H9 (cell line): Measurements from ENCODE around the gene SLC52A3. TPM values are rescaled to one million over a fixed set of nuclear protein-coding genes. Genes with fewer than 3 reads are reported as not detected.

Experiments
- DNase-seq: peaks from one replicate; pipeline ENCODE4 v3.0.0-alpha.2; 2017
- H2AFZ ChIP-seq: one replicate; pipeline ENCODE4 v1.6.1; 2013; ENCODE audit warnings: mild to moderate bottlenecking, low read length, control low read depth, moderate library complexity
- H2AK5ac ChIP-seq: 2 replicates; pipeline ENCODE4 v1.6.1; 2013; ENCODE audit warnings: low read length, control low read depth, mixed read lengths; ENCODE audit not compliant: insufficient read length
- H2BK120ac ChIP-seq: one replicate; pipeline ENCODE4 v1.6.1; 2013; ENCODE audit warnings: low read depth, mild to moderate bottlenecking, low read length, control low read depth, inconsistent platforms; ENCODE audit not compliant: poor library complexity, severe bottlenecking
- H2BK12ac ChIP-seq: 2 replicates; pipeline ENCODE4 v1.6.1; 2013; ENCODE audit warnings: low read length, control low read depth, mixed read lengths, low read depth; ENCODE audit not compliant: insufficient read length
- H2BK15ac ChIP-seq: 2 replicates; pipeline ENCODE4 v1.6.1; 2013; ENCODE audit warnings: low read depth, low read length, control low read depth
- H2BK20ac ChIP-seq: one replicate; pipeline ENCODE4 v1.6.1; 2013; ENCODE audit warnings: low read depth, mild to moderate bottlenecking, low read length, control low read depth, inconsistent platforms; ENCODE audit not compliant: poor library complexity, severe bottlenecking
- H2BK5ac ChIP-seq: 2 replicates; pipeline ENCODE4 v1.6.1; 2013; ENCODE audit warnings: low read length, control low read depth, mixed read lengths; ENCODE audit not compliant: insufficient read length
- H3K14ac ChIP-seq: 2 replicates; pipeline ENCODE4 v1.6.1; 2013; ENCODE audit warnings: low read length, control low read depth; ENCODE audit not compliant: insufficient read depth
- H3K18ac ChIP-seq: 2 replicates; pipeline ENCODE4 v1.6.1; 2013; ENCODE audit warnings: low read depth, mild to moderate bottlenecking, mixed read lengths, low read length, control low read depth; ENCODE audit not compliant: insufficient read length
- H3K23ac ChIP-seq: 2 replicates; pipeline ENCODE4 v1.6.1; 2013; ENCODE audit warnings: low read length, control low read depth, mixed read lengths, low read depth; ENCODE audit not compliant: insufficient read length
- H3K23me2 ChIP-seq: 2 replicates; pipeline ENCODE4 v1.6.1; 2013; ENCODE audit warnings: low read depth, mild to moderate bottlenecking, mixed read lengths, low read length, control low read depth; ENCODE audit not compliant: insufficient read length, poor library complexity, severe bottlenecking
- H3K27ac ChIP-seq: 2 replicates; pipeline ENCODE4 v1.5.1; 2013; ENCODE audit warnings: low read length, control low read depth, mixed read lengths, low read depth; ENCODE audit not compliant: insufficient read length
- H3K27me3 ChIP-seq: 2 replicates; pipeline ENCODE4 v1.6.1; 2013; ENCODE audit warnings: low read length, control low read depth, inconsistent platforms; ENCODE audit not compliant: insufficient read depth
- H3K4ac ChIP-seq: 2 replicates; pipeline ENCODE4 v1.6.1; 2013; ENCODE audit warnings: low read depth, mild to moderate bottlenecking, control low read depth, inconsistent platforms, low read length, moderate library complexity
- H3K4me1 ChIP-seq: 2 replicates; pipeline ENCODE4 v1.6.1; 2013; ENCODE audit warnings: low read length, control low read depth, inconsistent platforms; ENCODE audit not compliant: insufficient read depth
- H3K4me2 ChIP-seq: 2 replicates; pipeline ENCODE4 v1.6.1; 2013; ENCODE audit warnings: low read length, control low read depth, mixed read lengths; ENCODE audit not compliant: insufficient read length, insufficient read depth
- H3K56ac ChIP-seq: 2 replicates; pipeline ENCODE4 v1.6.1; 2013; ENCODE audit warnings: low read depth, mild to moderate bottlenecking, mixed read lengths, low read length, control low read depth; ENCODE audit not compliant: insufficient read length
- H3K79me1 ChIP-seq: 2 replicates; pipeline ENCODE4 v1.6.1; 2013; ENCODE audit warnings: low read depth, mild to moderate bottlenecking, moderate library complexity, low read length, control low read depth, inconsistent platforms; ENCODE audit not compliant: insufficient read depth, poor library complexity, severe bottlenecking
- H3K79me2 ChIP-seq: 2 replicates; pipeline ENCODE4 v1.6.1; 2013; ENCODE audit warnings: low read length, control low read depth, inconsistent platforms; ENCODE audit not compliant: insufficient read depth
- H3K9ac ChIP-seq: 2 replicates; pipeline ENCODE4 v1.6.1; 2013; ENCODE audit warnings: low read length, control low read depth, mixed read lengths; ENCODE audit not compliant: insufficient read length; ENCODE audit errors: extremely low read depth
- H3K9me3 ChIP-seq: one replicate; pipeline ENCODE4 v1.6.1; 2013; ENCODE audit warnings: low read depth, low read length, inconsistent platforms; ENCODE audit not compliant: control insufficient read depth
- H3T11ph ChIP-seq: one replicate; pipeline ENCODE4 v1.6.1; 2013; ENCODE audit warnings: mild to moderate bottlenecking, low read length, control low read depth, inconsistent platforms
- H4K20me1 ChIP-seq: one replicate; pipeline ENCODE4 v1.6.1; 2013; ENCODE audit not compliant: control insufficient read depth, insufficient read length, insufficient read depth
- H4K5ac ChIP-seq: 2 replicates; pipeline ENCODE4 v1.6.1; 2013; ENCODE audit warnings: low read depth, mild to moderate bottlenecking, mixed read lengths, low read length, control low read depth; ENCODE audit not compliant: insufficient read length
- H4K8ac ChIP-seq: replicated peaks from 2 replicates; pipeline ENCODE4 v1.6.1; 2013; ENCODE audit warnings: low read length, control low read depth, mixed read lengths, low read depth; ENCODE audit not compliant: insufficient read length
- H4K91ac ChIP-seq: 2 replicates; pipeline ENCODE4 v1.6.1; 2013; ENCODE audit warnings: low read depth, mild to moderate bottlenecking, moderate library complexity, mixed read lengths, low read length, control low read depth; ENCODE audit not compliant: insufficient read length
- H3K27ac Mint-ChIP-seq, 3 experiments: 2 replicates in 2 of 3; 3 replicates in 1 of 3; pipeline ENCODE4 v1.8.0; 2020 to 2021; ENCODE audit warnings: mixed read lengths in 3 of 3, mild to moderate bottlenecking in 1 of 3, moderate library complexity in 1 of 3
- H3K27me3 Mint-ChIP-seq: 2 replicates; pipeline ENCODE4 v1.8.0; 2021; ENCODE audit warnings: low read depth, mild to moderate bottlenecking, moderate library complexity, mixed read lengths
- H3K36me3 Mint-ChIP-seq, 3 experiments: 2 replicates in 2 of 3; 3 replicates in 1 of 3; pipeline ENCODE4 v1.8.0; 2020 to 2021; ENCODE audit warnings: low read depth in 3 of 3, mixed read lengths in 3 of 3; ENCODE audit not compliant: insufficient read depth in 1 of 3
- H3K4me1 Mint-ChIP-seq, 2 experiments: 2 replicates each; pipeline ENCODE4 v1.8.0; 2020; ENCODE audit warnings: mixed read lengths in 2 of 2
- H3K4me3 Mint-ChIP-seq, 2 experiments: 2 replicates in 1 of 2; 3 replicates in 1 of 2; pipeline ENCODE4 v1.8.0; 2020 to 2021; ENCODE audit warnings: mild to moderate bottlenecking in 2 of 2, mixed read lengths in 2 of 2, moderate library complexity in 1 of 2
- H3K9me3 Mint-ChIP-seq, 2 experiments: 2 replicates in 1 of 2; 3 replicates in 1 of 2; pipeline ENCODE4 v1.8.0; 2020; ENCODE audit warnings: mild to moderate bottlenecking in 2 of 2, mixed read lengths in 2 of 2, moderate library complexity in 1 of 2
- CTCF ChIP-seq: fragments of 200-600 bp; sonication (generic); conservative IDR thresholded peaks from 3 replicates; pipeline ENCODE4 v1.8.0; 2021; ENCODE audit warnings: antibody characterized with exemption, mild to moderate bottlenecking
- WGBS: extraction: QIAGEN DNeasy Blood & Tissue Kit; methylation state at CpG from one replicate; pipeline ENCODE4 v1.1.7; 2013; ENCODE audit warnings: missing lambda C conversion rate, low lambda C conversion rate, mixed read lengths; ENCODE audit not compliant: insufficient read length; ENCODE audit errors: extremely low coverage; 5-methylcytosine and 5-hydroxymethylcytosine counted together
- long read RNA-seq: library from polyadenylated mRNA; unstranded; transcript quantifications from one replicate; pipeline ENCODE4 v2.0.0, GENCODE V29; 2020
- total RNA-seq: library from RNA; stranded (reverse); gene quantifications from 2 replicates; pipeline ENCODE4 v1.2.1, GENCODE V29; 2021

Gene SLC52A3
- 3.2 and 3.3 TPM in 2 replicates for total RNA-seq
- long read RNA-seq, transcript SLC52A3-201 (6 exons, 2,654 nt) = major isoform, 15 of 28 reads
- long read RNA-seq, partial matches to known transcripts = 4 of 28 reads
- long read RNA-seq, other reads (novel, unspliced or antisense) = 5 of 28 reads

GRCh38 chr20:768426-768978 lies at the start of gene SLC52A3:
SLC52A3 (minus strand) TSS chr20:768500; CDS start chr20:765774, 2,726 bp downstream.
- H3K23me2 ChIP-seq = no peaks in the 10 kb centered on the region
- H4K20me1 ChIP-seq = no peaks in the 10 kb centered on the region
- no peak within 1 kb of the TSS for H3K18ac ChIP-seq
- peak; percentile 66 for TF ChIP-seq CTCF
- H3K27me3 Mint-ChIP-seq = no peaks in the 10 kb centered on the region
- no peak within 1 kb of the TSS for H2BK12ac ChIP-seq
- H3K9me3 Mint-ChIP-seq = peaks cover 0 to 3% of the 10 kb centered on the region in 2 experiments; a peak in 2 of 5 replicates
- peak; percentile 86 for DNase-seq
- no peak within 1 kb of the TSS for H3K27ac ChIP-seq
- H3K4me2 ChIP-seq = no peak within 1 kb of the TSS
- H3K36me3 Mint-ChIP-seq = peaks cover 0 to 17% (median 8%) of the 10 kb centered on the region in 3 experiments; a peak in 4 of 7 replicates
- no peak within 1 kb of the TSS for H3K23ac ChIP-seq
- no peak within 1 kb of the TSS for H2BK5ac ChIP-seq
- no peak within 1 kb of the TSS for H4K5ac ChIP-seq
- no peaks in the 10 kb centered on the region for H3K9me3 ChIP-seq
- H2BK20ac ChIP-seq = no peak within 1 kb of the TSS
- no peaks in the 10 kb centered on the region for H3K4me1 ChIP-seq
- H3K9ac ChIP-seq = no peak within 1 kb of the TSS
- H3K4me3 Mint-ChIP-seq = no peak within 1 kb of the TSS
- no peak within 1 kb of the TSS for H2BK15ac ChIP-seq
- H4K91ac ChIP-seq = no peak within 1 kb of the TSS
- H3T11ph ChIP-seq = no peak within 1 kb of the TSS
- H4K8ac ChIP-seq = no peak within 1 kb of the TSS
- no peaks in the 10 kb centered on the region for H3K27me3 ChIP-seq
- H3K27ac Mint-ChIP-seq = peak within 1 kb of the TSS in 2 of 3 experiments; percentile 16 to 63; a peak in 2 of 7 replicates
- H3K79me2 ChIP-seq = no peaks in the 10 kb centered on the region
- H3K4me1 Mint-ChIP-seq = peaks cover 14% of the 10 kb centered on the region in 2 experiments
- H3K56ac ChIP-seq = no peak within 1 kb of the TSS
- H3K4ac ChIP-seq = no peak within 1 kb of the TSS
- H2AK5ac ChIP-seq = no peak within 1 kb of the TSS
- H3K79me1 ChIP-seq = no peaks in the 10 kb centered on the region
- H2AFZ ChIP-seq = no peak within 1 kb of the TSS
- H3K14ac ChIP-seq = no peak within 1 kb of the TSS
- no CpG with 5 or more reads among the region's 12 CpGs for WGBS
- H2BK120ac ChIP-seq = no peak within 1 kb of the TSS
